Activated T-helper 1 cell treated with anti-CD3 and anti-CD28 coated beads, Interleukin-2, amount 50 U/mL, for 16 hours (primary cell): Measurements from ENCODE around the gene BRK1.
"Not testable (repeated sequence)": the region's sequence is repeated elsewhere in the genome, so short reads cannot be mapped to it uniquely, and the experiment has no call there.

Source experiments
- DNase-seq, 2 donors: peaks; one replicate each; pipeline ENCODE4 v3.0.0-alpha.2; 2020; ENCODE audit warnings: low read depth in 1 of 2, low spot score in 1 of 2

BRK1 gene

GRCh38 chr3:10176150-10176549 lies 60.7 kb downstream of the BRK1 start:
- DNase-seq: not testable (repeated sequence)
